Duodenal mucosa (tissue), 2 donors: Measurements from ENCODE around the gene AQP2.
"Not testable (repeated sequence)": the region's sequence is repeated elsewhere in the genome, so short reads cannot be mapped to it uniquely, and the experiment has no call there.

Experiments used
- H3K27ac ChIP-seq: one replicate; pipeline ENCODE4 v1.7.0; 2013; ENCODE audit warnings: low read depth, low read length
- H3K27me3 ChIP-seq, 2 donors: one replicate each; pipeline ENCODE4 v1.7.0; 2013; ENCODE audit warnings: low read length in 2 of 2, control low read depth in 1 of 2; ENCODE audit not compliant: insufficient read depth in 2 of 2, control insufficient read depth in 1 of 2
- H3K36me3 ChIP-seq, 2 donors: one replicate each; pipeline ENCODE4 v1.7.0; 2013; ENCODE audit warnings: low read length in 2 of 2, control low read depth in 1 of 2; ENCODE audit not compliant: insufficient read depth in 2 of 2, control insufficient read depth in 1 of 2
- H3K4me1 ChIP-seq, 2 donors: one replicate each; pipeline ENCODE4 v1.7.0; 2013; ENCODE audit warnings: low read length in 2 of 2, control low read depth in 1 of 2; ENCODE audit not compliant: insufficient read depth in 2 of 2, control insufficient read depth in 1 of 2
- H3K4me3 ChIP-seq, 2 donors: one replicate each; pipeline ENCODE4 v1.7.0; 2013; ENCODE audit warnings: low read length in 2 of 2, low read depth in 1 of 2
- H3K9ac ChIP-seq, 2 donors: one replicate each; pipeline ENCODE4 v1.7.0; 2013; ENCODE audit warnings: low read length in 2 of 2, low read depth in 1 of 2
- H3K9me3 ChIP-seq, 2 donors: one replicate each; pipeline ENCODE4 v1.7.0; 2013; ENCODE audit warnings: low read length in 2 of 2, control low read depth in 1 of 2; ENCODE audit not compliant: control insufficient read depth in 1 of 2

The AQP2 gene

GRCh38 chr12:49989400-49989799 lies 38.9 kb downstream of the AQP2 start:
- not testable (repeated sequence) for H3K4me3 ChIP-seq, H3K27me3 ChIP-seq, H3K4me1 ChIP-seq, H3K27ac ChIP-seq, H3K9ac ChIP-seq, H3K9me3 ChIP-seq
- H3K36me3 ChIP-seq, result peaks cover 4 to 49% of the 10 kb centered on the region in 2 donors

- no peaks in the 10 kb centered on the region for H3K4me1 ChIP-seq
- H3K36me3 ChIP-seq, result peaks cover 4 to 52% of the 10 kb centered on the region in 2 donors
Measured at GRCh38 chr12:49990273-49990672, 39.7 kb downstream of the AQP2 start.

GRCh38 chr12:49998453-49998852 lies 47.9 kb downstream of the AQP2 start:
- H3K9me3 ChIP-seq, result no peaks in the 10 kb centered on the region

More at GRCh38 chr12:49990273-49990672, 39.7 kb downstream of the AQP2 start:
- Histone ChIP-seq H3K9me3 (no peaks in the 10 kb centered on the region), H3K27ac (no peak overlapping the region), H3K27me3 (no peaks in the 10 kb centered on the region), H3K9ac (no peak overlapping the region), H3K4me3 (no peak overlapping the region)

DNA sequence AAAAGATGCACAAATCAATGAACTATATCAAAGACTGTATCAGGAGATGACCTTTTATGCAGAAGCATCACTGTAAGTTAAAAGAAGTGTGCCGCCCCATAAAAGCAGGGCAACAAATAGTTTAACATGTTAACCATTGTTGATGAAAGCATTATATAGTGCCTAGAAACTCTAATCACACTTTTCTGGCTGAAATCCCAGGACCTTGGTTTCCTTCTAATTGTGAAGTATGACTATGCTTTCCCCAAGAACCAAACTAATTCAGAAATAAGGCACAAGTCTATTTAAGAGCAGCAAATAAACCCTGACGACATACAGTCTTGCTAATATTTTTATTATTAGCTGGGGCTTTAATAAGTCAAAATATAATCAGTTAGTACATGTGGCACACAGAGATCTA lies 53.1 kb downstream of the AQP2 start:
- H3K36me3 ChIP-seq, result peaks cover 9 to 37% of the 10 kb centered on the region in 2 donors
- H3K4me3 ChIP-seq, result no peak overlapping the region
- no peaks in the 10 kb centered on the region for H3K27me3 ChIP-seq
- no peak overlapping the region for H3K9ac ChIP-seq
- no peaks in the 10 kb centered on the region for H3K4me1 ChIP-seq
- no peak overlapping the region for H3K27ac ChIP-seq
- no peaks in the 10 kb centered on the region for H3K9me3 ChIP-seq

More at GRCh38 chr12:49998453-49998852, 47.9 kb downstream of the AQP2 start:
- Histone ChIP-seq H3K9ac (no peak overlapping the region), H3K27ac (no peak overlapping the region), H3K36me3 (peaks cover 14 to 43% of the 10 kb centered on the region in 2 donors), H3K4me3 (no peak overlapping the region), H3K27me3 (no peaks in the 10 kb centered on the region), H3K4me1 (no peaks in the 10 kb centered on the region)

DNA sequence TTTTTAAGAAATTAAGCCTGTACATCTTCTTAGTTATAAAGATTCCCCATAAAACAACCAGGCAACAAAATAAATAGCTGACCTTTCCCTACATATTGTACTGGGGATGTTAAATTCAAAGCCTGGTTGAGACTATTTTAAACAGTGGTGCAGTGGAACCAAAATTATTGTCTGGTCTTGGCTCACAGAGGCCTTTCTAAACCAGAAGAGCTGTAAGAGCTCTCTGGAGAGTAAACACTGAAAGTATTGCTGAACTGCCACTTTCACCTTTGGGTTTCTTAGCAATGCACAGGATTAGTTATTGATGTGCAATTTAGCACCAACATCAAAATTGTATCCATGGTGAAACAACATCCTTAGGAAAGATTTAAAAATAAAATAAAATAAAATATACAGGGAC lies 54.2 kb downstream of the AQP2 start:
- no peaks in the 10 kb centered on the region for H3K27me3 ChIP-seq
- H3K36me3 ChIP-seq, result peaks cover 0 to 28% of the 10 kb centered on the region in 2 donors
- H3K27ac ChIP-seq, result no peak overlapping the region
- no peaks in the 10 kb centered on the region for H3K4me1 ChIP-seq
- H3K4me3 ChIP-seq, result no peak overlapping the region
- H3K9ac ChIP-seq, result no peak overlapping the region
- no peaks in the 10 kb centered on the region for H3K9me3 ChIP-seq

DNA sequence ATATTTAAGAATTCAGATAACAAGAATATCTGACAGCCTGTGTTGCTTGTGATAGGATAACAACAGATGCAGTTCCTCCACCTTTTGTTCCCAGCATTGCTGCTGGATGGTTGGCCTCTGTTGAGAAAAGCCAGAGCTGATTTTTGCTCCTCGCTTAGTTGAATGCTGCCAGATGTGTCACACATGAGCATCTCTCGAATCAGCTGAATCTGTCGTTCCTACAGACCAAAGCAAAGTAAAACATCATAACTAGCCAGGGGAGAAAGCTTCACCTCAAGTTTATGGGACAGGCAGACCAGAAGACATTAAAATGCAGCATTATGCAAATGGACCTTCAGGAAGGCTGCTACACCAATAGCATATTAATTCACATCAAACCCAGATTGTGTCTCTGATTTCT lies 54.6 kb downstream of the AQP2 start:
- Histone ChIP-seq H3K9me3 (no peaks in the 10 kb centered on the region), H3K27ac (no peak overlapping the region), H3K4me1 (no peaks in the 10 kb centered on the region), H3K36me3 (peaks cover 0 to 28% of the 10 kb centered on the region in 2 donors), H3K9ac (no peak overlapping the region), H3K27me3 (no peaks in the 10 kb centered on the region), H3K4me3 (no peak overlapping the region)

DNA sequence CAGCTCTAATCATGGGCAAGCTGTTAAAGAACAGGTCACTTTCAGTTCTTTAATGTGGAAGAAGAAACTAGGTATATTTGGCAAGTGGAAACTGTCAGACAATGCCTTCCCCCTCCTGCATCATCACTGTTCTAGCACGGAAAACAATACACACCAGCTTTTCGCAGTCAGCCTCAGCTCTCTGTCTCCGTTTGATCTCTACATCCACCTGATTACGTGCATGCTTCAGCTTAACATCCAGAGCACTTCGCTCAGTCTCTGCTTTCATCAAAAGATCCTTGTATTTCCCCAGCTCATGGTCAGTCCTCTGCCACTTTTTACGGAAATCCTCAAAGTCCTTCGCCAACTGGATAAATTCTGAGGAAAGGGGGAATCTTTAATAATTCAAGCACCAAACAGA lies 55.7 kb downstream of the AQP2 start:
- Histone ChIP-seq H3K4me1 (no peaks in the 10 kb centered on the region), H3K36me3 (peaks cover 0 to 23% of the 10 kb centered on the region in 2 donors), H3K27me3 (no peaks in the 10 kb centered on the region), H3K9ac (no peak overlapping the region), H3K9me3 (no peaks in the 10 kb centered on the region), H3K27ac (no peak overlapping the region), H3K4me3 (no peak overlapping the region)

DNA sequence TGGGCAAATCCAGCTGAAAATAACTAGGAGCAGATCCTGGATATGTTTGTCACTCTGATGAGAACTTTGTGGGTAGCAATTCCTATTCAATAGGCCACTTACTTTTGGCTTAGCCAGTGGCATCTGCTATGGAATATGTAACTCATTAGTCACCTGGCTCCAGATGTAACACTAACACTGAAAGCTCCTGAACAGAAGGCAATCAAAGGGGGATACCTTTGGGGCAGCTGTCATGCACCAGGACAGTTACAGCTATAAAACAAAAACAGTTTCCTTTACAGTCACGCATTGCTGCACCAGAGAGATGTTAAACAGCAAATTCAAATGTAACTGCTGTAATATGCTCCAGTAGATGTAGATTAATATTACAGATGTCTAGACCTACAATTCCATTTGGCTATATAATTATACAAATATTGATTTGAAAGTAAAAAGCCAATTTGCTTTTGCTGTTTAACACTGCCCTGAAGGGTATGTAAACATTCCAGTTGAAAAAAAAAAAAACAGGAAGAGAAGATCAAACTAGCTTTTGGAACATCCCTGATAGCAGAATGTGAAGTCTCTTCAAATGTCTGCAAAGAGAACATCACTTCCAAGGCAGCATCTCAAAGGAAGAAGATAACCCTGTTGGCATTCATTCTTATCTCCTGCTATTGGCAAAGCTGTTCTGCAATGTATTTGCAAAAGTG lies 56.4 kb downstream of the AQP2 start:
- Histone ChIP-seq H3K4me3 (no peak overlapping the region), H3K9ac (no peak overlapping the region), H3K27me3 (no peaks in the 10 kb centered on the region), H3K4me1 (no peaks in the 10 kb centered on the region), H3K9me3 (no peaks in the 10 kb centered on the region), H3K36me3 (peaks cover 0 to 22% of the 10 kb centered on the region in 2 donors), H3K27ac (no peak overlapping the region)
